ENCODE measurements around the gene NPY5R.

DNA sequence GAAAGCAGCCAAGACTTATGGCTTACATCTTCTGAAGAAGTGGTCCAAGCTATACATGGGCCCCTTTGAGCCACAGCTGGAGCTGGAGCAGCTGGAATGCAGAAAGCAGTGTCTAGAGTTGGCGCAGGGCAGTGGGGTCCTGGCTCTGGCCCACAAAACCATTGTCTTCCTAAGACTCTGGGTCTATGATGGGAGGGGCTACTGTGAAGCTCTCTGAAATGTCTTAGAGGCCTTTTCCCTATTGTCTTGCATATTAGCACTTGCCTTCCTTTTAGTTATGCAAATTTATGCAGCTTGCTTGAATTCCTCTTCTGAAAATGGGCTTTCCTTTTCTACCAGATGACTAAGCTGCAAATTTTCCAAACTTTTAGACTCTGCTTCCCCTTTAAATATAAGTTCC, 26.6 kb upstream of the NPY5R start:
- TF ChIP-seq POLR2A (IDR thresholded peaks at IDR 0.05; ENCODE audit: low read depth, low read length) (no peak), SMC3 (IDR thresholded peaks at IDR 0.05; ENCODE audit: low read depth, low read length) (no peak), CEBPB (IDR thresholded peaks at IDR 0.05; ENCODE audit: low read depth, low read length) (no peak), RFX5 (IDR thresholded peaks at IDR 0.05; ENCODE audit: low read depth, low read length) (no peak), MAFK (IDR thresholded peaks at IDR 0.05; ENCODE audit: low read depth, low read length) (no peak), RAD21 (IDR thresholded peaks at IDR 0.05; ENCODE audit: low read length) (no peak), FOS (IDR thresholded peaks at IDR 0.05; ENCODE audit: low read depth, low read length) (no peak), MAZ (IDR thresholded peaks at IDR 0.05; ENCODE audit: borderline replicate concordance, low read depth, low read length) (no peak), BHLHE40 (IDR thresholded peaks at IDR 0.05; ENCODE audit: low read depth, low read length) (no peak), CHD1 (IDR thresholded peaks at IDR 0.05; ENCODE audit: low read depth, low read length) (no peak), MXI1 (IDR thresholded peaks at IDR 0.05; ENCODE audit: borderline replicate concordance, low read depth, low read length) (no peak)
- TF ChIP-seq, protein P1, sequence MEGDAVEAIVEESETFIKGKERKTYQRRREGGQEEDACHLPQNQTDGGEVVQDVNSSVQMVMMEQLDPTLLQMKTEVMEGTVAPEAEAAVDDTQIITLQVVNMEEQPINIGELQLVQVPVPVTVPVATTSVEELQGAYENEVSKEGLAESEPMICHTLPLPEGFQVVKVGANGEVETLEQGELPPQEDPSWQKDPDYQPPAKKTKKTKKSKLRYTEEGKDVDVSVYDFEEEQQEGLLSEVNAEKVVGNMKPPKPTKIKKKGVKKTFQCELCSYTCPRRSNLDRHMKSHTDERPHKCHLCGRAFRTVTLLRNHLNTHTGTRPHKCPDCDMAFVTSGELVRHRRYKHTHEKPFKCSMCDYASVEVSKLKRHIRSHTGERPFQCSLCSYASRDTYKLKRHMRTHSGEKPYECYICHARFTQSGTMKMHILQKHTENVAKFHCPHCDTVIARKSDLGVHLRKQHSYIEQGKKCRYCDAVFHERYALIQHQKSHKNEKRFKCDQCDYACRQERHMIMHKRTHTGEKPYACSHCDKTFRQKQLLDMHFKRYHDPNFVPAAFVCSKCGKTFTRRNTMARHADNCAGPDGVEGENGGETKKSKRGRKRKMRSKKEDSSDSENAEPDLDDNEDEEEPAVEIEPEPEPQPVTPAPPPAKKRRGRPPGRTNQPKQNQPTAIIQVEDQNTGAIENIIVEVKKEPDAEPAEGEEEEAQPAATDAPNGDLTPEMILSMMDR (conservative IDR thresholded peaks at IDR 0.05; ENCODE audit: low read depth, low read length), result no peak

Data from IMR-90 (cell line).